NCI-H2029 treated with DMSO at 0.1 percent for 48 hours (cell line): Measurements from ENCODE around the gene FIZ1.

Experiments used
- DNase-seq: peaks from one replicate; lab custom pipeline; 2025; lab: John Stamatoyannopoulos, UW

The FIZ1 gene

GRCh38 chr19:55613930-55614710 is 14.8 kb upstream of the FIZ1 start:
- DNase-seq = no peak

- DNase-seq = no peak
These were observed 14.1 kb upstream of the FIZ1 start for GRCh38 chr19:55613396-55613795.

GRCh38 chr19:55611983-55612645 is 12.8 kb upstream of the FIZ1 start:
- no peak for DNase-seq

- no peak for DNase-seq
These were observed 12.1 kb upstream of the FIZ1 start for GRCh38 chr19:55611300-55611982.

GRCh38 chr19:55609326-55609725 is 10.0 kb upstream of the FIZ1 start:
- no peak for DNase-seq

GRCh38 chr19:55606817-55607216 is 7.5 kb upstream of the FIZ1 start:
- DNase-seq = no peak

DNA sequence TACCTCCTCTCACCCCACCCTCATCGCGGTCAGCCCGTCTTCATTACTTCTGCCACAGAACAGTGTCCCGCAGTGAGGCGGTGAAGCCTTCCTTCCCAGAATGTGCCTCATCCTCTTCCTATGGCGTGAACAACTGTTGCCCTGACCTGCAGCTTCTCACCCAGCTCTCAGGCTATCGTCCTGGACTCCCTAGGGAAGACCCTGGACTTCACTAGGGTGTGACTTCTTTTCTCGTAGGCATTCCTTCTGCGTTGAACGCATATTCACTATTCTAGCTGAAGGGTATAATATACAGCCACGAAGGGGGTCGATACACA is 7.1 kb upstream of the FIZ1 start:
- DNase-seq = no peak

DNA sequence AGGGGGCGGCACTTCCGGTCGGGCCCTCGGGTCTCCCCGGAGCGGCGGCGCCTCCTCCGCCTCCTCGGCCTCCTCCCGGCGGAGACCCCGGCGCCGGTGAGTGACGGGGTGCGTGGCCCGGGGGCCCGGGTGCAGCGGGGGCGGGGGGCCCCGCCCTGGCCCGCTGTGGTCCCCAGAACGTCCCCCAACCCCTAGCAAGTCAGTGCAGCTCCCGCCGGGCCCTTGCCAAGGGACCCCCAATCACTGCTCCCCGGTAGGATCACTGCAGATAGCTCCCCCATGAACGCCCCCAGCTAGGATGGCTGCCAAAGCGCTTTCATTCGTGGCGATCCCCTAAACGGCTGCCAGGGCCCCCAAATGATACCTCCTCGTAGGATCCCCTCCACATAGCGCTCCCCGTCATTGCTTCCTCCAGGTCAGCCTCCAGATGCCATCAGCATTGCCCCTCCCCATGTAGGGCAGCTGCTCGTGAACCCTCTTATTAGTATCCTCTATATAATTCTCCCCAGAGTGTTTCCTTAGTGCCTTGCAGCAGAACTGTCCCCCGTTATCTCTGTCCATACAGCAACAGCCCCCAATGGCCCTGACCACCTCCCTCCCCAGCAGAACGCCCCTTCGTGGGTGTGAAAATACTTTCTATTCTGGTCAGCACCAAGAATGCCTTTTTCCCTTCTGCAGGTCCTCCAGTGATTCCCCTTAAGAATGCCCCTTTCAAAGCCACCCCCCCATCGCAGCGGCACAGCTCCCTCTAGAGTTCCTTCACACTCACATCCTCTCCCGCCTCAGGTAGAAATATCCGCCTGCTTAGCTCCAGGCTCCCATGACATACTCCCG is 6.5 kb upstream of the FIZ1 start, which contains the start of gene ZNF865:
Gene ZNF865, plus strand, starts transcription at position 11 of the 834 bp plus-strand sequence. CDS start 7,972 bp downstream, outside the sequence.
- DNase-seq = peak; percentile 62

- peak; percentile 85 for DNase-seq
These were observed 5.9 kb upstream of the FIZ1 start for GRCh38 chr19:55605207-55605636.

DNA sequence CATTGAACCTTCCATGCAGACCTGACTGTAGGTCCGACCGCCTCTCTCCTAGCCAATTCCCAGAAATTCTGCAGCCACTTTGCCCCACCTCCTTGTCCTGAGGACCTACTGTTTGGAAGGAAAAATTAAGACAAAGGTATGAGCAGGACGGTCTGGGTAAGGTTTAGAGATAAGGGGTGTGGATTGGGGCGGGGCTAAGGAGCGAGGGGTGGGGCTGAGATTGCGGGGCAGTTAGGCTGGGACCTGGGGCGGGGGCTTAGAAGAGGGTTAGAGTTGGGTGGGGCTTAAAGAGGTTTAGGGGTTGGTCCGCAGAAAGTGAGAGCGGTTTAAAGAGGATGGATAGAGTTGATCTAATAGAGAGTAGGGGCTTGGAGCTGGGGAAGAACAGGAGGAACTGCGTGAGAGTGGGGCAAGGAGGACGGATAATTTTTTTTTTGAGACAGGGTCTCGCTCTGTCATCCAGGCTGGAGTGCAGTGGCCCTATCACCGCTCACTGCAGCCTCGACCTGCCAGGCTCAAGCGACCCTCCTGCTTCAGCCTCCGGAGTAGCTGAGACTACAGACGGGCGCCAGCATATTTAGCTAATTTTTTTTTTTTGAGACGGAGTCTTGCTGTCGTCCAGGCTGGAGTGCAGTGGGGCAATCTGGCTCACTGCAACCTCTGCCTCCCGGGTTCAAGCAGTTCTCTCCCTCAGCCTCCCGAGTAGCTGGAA is 4.4 kb upstream of the FIZ1 start:
- DNase-seq = no peak

- DNase-seq = no peak
These were observed 3.8 kb upstream of the FIZ1 start for GRCh38 chr19:55603115-55603514.

- DNase-seq = no peak
These were observed 3.0 kb upstream of the FIZ1 start for GRCh38 chr19:55602104-55603001.

DNA sequence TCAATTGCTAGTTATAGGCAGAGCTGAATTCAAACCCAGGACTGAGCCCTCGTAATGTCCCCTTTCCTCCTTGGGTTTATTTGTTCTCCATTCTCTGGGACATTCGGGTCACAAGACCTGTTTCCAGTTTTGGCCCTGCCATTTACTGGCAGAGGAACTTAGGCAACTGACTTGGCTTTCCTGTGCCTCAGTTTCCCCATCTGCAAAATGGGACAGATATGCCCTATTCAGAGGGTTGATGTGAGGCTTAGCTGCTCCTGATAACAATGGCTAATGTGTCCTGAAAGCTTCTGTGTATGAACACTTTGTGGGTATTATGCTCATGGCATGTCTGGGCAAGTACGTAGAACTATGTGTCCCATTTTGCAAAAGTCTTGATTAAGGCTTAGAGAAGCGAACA is 1.8 kb upstream of the FIZ1 start:
- no peak for DNase-seq

DNA sequence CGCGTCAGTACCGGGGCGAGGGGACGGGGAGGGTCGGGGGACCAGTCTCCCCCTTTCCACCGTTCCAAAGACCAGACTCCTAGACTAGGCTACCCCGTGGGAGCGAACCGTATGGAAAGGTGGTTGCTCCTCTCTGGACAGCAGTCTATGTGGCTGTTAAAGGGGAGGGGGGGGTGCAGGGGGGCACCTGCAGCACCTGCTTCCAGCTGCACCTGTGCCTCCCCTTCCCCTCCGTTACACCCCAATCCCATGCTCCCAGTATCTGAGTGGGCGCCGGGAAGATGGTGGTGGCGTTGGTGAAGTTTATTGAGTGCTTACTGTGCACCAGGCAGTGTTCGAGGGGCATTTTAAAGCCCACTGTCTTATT is 1.3 kb upstream of the FIZ1 start:
- no peak for DNase-seq

DNA sequence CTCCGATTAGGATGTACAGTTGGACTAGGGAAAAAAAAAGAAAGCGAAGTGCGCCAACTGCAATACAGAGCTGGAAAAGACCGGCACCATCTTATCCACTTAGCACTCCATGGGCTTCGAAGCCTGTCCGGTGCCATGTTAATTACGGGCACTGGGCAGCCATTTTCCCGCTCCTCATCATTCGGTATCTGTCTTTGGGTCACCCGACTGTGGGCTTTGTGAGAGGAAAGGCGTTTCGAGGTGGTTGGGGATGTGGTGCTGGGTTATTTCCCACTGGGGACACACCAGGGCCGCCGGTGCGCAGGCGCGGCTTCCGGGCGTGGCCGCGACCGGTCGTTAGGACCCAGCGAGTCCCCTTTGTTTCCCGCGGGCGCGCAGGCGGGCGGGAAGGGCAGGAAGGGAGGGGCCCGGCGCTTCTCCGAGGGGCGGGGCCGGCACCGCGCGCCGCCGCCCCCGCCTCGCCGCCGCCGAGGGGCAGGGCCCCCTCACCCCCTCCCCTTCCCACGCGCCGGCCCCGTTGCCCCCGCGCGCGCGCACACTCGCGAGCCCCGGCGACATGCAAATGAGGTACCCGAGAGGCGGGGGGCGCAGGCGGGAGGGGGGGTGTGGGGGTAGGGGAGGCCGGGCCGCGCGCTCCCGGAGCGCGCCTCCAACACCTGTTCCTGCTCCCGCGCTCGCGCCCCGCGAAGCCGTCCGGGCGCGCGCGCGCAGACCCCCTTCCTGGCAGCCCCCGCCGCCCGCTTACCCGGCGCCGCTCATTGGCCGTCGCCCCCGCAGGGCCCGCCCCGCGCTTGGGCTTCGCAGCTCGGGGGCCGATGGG is 735 bp upstream of the FIZ1 start, which contains the start of gene ZNF524:
Gene ZNF524, plus strand, starts transcription at position 447 of the 820 bp plus-strand sequence. CDS start 1,825 bp downstream, outside the sequence.
- DNase-seq = peak; percentile 91

DNA sequence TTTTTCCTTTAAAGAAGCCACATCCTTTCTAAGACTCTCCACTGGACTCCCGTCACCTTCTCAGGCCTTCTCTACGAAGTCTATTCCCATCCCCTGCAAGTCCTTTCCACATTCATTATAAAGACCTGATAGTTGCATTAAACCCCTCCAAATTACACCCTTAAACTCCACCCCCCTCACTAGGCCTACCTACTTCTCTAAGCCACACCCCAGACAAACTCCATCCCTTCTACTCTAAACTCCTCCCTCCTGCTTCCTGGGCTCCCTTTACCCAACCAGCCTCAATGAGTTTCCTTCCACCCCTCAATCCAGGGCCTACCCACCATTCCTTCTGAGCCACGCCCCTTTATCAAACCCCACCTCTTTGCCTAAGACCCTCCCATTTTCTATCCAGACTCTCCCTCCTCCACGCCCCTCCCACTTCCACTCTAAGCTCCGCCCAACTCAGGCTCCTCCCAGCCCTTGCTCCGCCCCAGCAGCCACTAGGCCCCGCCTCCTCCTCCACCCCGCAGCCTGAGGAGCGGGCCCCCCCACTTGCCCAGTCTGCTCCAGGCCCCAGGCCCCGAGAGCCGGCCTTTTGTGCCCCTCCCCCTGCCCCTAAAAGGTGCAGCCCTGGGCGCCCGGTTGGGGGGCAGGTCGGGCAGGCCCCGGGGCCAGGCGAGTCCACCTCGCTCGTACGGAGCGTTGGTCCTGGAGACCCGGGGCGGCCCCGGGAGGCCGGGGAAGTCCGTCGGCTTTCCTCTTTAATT is 424 bp downstream of the FIZ1 start:
- DNase-seq = peak; percentile 88

- no peak for DNase-seq
These were observed 1.3 kb downstream of the FIZ1 start for GRCh38 chr19:55598034-55598433.

DNA sequence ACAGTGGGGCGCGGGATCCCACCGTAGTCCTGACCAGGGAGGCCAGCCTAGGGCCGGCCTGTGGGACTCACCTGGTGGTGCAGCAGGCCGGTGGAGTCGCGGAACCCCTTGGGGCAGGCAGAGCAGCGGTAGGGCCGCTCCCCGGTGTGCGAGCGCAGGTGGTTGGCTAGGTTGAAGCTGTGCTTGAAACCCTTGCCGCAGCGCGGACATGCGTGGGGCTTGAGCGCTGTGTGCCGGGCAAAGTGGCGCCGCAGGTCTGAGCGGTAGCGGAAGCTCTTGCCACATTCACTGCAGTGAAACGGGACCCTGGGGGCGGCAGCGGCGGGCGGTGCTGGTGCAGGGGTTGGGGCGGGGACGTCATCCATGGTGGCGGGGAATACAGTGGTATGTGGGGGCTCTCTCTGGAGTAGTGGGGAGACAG is 1.8 kb downstream of the FIZ1 start:
- no peak for DNase-seq

DNA sequence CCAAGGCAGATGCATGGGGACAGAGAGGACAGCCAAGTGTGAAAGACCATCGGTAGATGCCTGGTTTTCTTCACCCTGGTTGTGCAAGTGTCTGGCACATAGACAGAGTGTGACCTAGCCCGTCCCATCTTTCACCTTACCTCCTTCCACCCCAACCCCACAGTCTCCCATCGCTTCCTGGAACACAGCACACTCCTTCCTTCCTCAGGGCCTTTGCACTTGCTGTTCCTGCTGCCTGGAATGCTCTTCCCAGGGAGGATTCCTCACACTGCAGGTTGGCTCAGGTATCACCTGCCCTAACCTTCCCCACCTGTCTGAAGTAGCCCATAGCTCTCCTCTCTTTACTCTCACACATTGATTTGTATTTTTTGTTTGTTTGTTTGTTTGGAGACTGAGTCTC is 3.0 kb downstream of the FIZ1 start:
- DNase-seq = no peak
